ENCODE results near the gene ZBTB32. TPM values are rescaled to one million over a fixed set of nuclear protein-coding genes. Genes with fewer than 3 reads are reported as not detected.
"Not testable (repeated sequence)": the region's sequence is repeated elsewhere in the genome, so short reads cannot be mapped to it uniquely, and the experiment has no call there.

The ZBTB32 gene
- total RNA-seq (2021) = not detected in 2 replicates
- not detected for Bru-seq, nascent RNA
- not detected for BruChase-seq, experiment 1, labeled RNA remaining after a 2-hour chase
- not detected for BruChase-seq, experiment 2, labeled RNA remaining after a 6-hour chase
- long read RNA-seq, partial matches to known transcripts = 0 of 4 reads
- long read RNA-seq, other reads (novel, unspliced or antisense) = 4 of 4 reads

- peak in 1 of 2 experiments; percentile 35 for DNase-seq
- CTCF ChIA-PET = no interaction called here
- BruUV-seq (replicated peaks) = no TSS peak
- no peaks in the 10 kb centered on the region for H3K36me3 ChIP-seq (ENCODE audit: low read depth)
- no peak within 1 kb of the TSS for H3K27ac ChIP-seq
- no peaks in the 10 kb centered on the region for H3K9me2 ChIP-seq (ENCODE audit: insufficient read depth)
- peaks cover 6% of the 10 kb centered on the region; the same call in 1 of the 2 replicates for H3K4me1 ChIP-seq (replicated peaks; ENCODE audit: insufficient read depth)
- no peaks in the 10 kb centered on the region for H3K27me3 ChIP-seq (ENCODE audit: insufficient read depth, low read depth)
- TF ChIP-seq CTCF (conservative IDR thresholded peaks at IDR 0.05) (no peak), EZH2 (IDR thresholded peaks at IDR 0.05; ENCODE audit: low read depth) (no peak)
- intact Hi-C loops (cut with micrococcal nuclease; ENCODE audit: unreplicated experiment) = no loop called here
- H3K9me3 ChIP-seq (ENCODE audit: insufficient read depth, low read depth) = no peaks in the 10 kb centered on the region
- no peaks in the 10 kb centered on the region for H3F3A ChIP-seq (ENCODE audit: insufficient read depth, low read depth)
- H3K4me2 ChIP-seq = peak within 1 kb of the TSS; percentile 93; the same call in 1 of the 2 replicates
- no peak within 1 kb of the TSS for H3K4me3 ChIP-seq
- no peaks in the 10 kb centered on the region for H4K20me1 ChIP-seq (ENCODE audit: insufficient read depth)
- H2AFZ ChIP-seq = no peak within 1 kb of the TSS
- POLR2A ChIA-PET (ENCODE audit: unreplicated experiment) = no interaction called here
- H3K79me2 ChIP-seq (ENCODE audit: low read depth) = no peaks in the 10 kb centered on the region
Observed at GRCh38 chr19:35704218-35704617, at the start of gene ZBTB32. Gene ZBTB32, plus strand, starts transcription at chr19:35704558. Its CDS starts 10,069 bp downstream, at chr19:35714627.

GRCh38 chr19:35654828-35655227, 49.5 kb upstream of the ZBTB32 start:
- intact Hi-C loops (cut with micrococcal nuclease; ENCODE audit: unreplicated experiment); H3K4me2 ChIP-seq; H3K27ac ChIP-seq; H3K4me3 ChIP-seq; H2AFZ ChIP-seq; H3K9me3 ChIP-seq (ENCODE audit: insufficient read depth, low read depth); H3K27me3 ChIP-seq (ENCODE audit: insufficient read depth, low read depth); H4K20me1 ChIP-seq (ENCODE audit: insufficient read depth); H3K4me1 ChIP-seq (replicated peaks; ENCODE audit: insufficient read depth); H3K9me2 ChIP-seq (ENCODE audit: insufficient read depth); DNase-seq; BruUV-seq (replicated peaks); CTCF ChIA-PET: not testable (repeated sequence)
- Histone ChIP-seq H3K36me3 (ENCODE audit: low read depth) (peaks cover 23% of the 10 kb centered on the region), H3K79me2 (ENCODE audit: low read depth) (peaks cover 12% of the 10 kb centered on the region), H3F3A (ENCODE audit: insufficient read depth, low read depth) (peaks cover 11% of the 10 kb centered on the region; the same call in 1 of the 2 replicates)
- POLR2A ChIA-PET (ENCODE audit: unreplicated experiment) = interaction anchor here (0.6 kb wide), 1 partner anchor 251 kb away, joined by 7 read pairs; no protein-coding TSS in a partner anchor

GRCh38 chr19:35655600-35655999, 48.8 kb upstream of the ZBTB32 start:
- Histone ChIP-seq H3K4me2 (no peak overlapping the region), H4K20me1 (ENCODE audit: insufficient read depth) (peaks cover 6% of the 10 kb centered on the region; the same call in 1 of the 2 replicates), H2AFZ (no peak overlapping the region), H3K27me3 (ENCODE audit: insufficient read depth, low read depth) (no peaks in the 10 kb centered on the region), H3K9me2 (ENCODE audit: insufficient read depth) (no peaks in the 10 kb centered on the region), H3K36me3 (ENCODE audit: low read depth) (peaks cover 23% of the 10 kb centered on the region), H3K4me3 (no peak overlapping the region), H3K4me1 (replicated peaks; ENCODE audit: insufficient read depth) (no peaks in the 10 kb centered on the region), H3K27ac (no peak overlapping the region), H3K79me2 (ENCODE audit: low read depth) (peaks cover 5% of the 10 kb centered on the region), H3F3A (ENCODE audit: insufficient read depth, low read depth) (peaks cover 13% of the 10 kb centered on the region; the same call in 1 of the 2 replicates), H3K9me3 (ENCODE audit: insufficient read depth, low read depth) (no peaks in the 10 kb centered on the region)
- ChIA-PET POLR2A (ENCODE audit: unreplicated experiment) (interaction anchor here (0.6 kb wide), 2 partner anchors 215 to 250 kb away, joined by 3 to 7 read pairs; no protein-coding TSS in a partner anchor), CTCF (no interaction called here)
- TF ChIP-seq EZH2 (IDR thresholded peaks at IDR 0.05; ENCODE audit: low read depth) (no peak), CTCF (conservative IDR thresholded peaks at IDR 0.05) (no peak)
- no TSS peak for BruUV-seq (replicated peaks)
- DNase-seq = no peak
- intact Hi-C loops (cut with micrococcal nuclease; ENCODE audit: unreplicated experiment) = no loop called here
